Neural cell (in vitro differentiated cells): Measurements from ENCODE around the gene DIDO1.

Experiments
- EP300 ChIP-seq: fragments of 450-650 bp; conservative IDR thresholded peaks from 2 replicates; pipeline ENCODE4 v1.6.1; 2014; ENCODE audit warnings: antibody characterized with exemption, mild to moderate bottlenecking, moderate library complexity; ENCODE audit not compliant: poor library complexity, severe bottlenecking
- EZH2 ChIP-seq: fragments of 200-600, 300-800 bp; shearing (Covaris generic), sonication (generic); IDR thresholded peaks from 2 replicates; pipeline ENCODE4 v1.6.1; 2014; ENCODE audit warnings: antibody characterized with exemption, low read length, borderline replicate concordance, mild to moderate bottlenecking; ENCODE audit not compliant: insufficient read depth, poor library complexity, severe bottlenecking
- MXI1 ChIP-seq: fragments of 450-650 bp; conservative IDR thresholded peaks from 2 replicates; pipeline ENCODE4 v1.6.1; 2014; ENCODE audit warnings: antibody characterized with exemption, mild to moderate bottlenecking; ENCODE audit not compliant: poor library complexity, severe bottlenecking
- POLR2AphosphoS5 ChIP-seq: IDR thresholded peaks from 2 replicates; pipeline ENCODE4 v1.6.1; 2012
- RAD21 ChIP-seq: fragments of 450-650 bp; conservative IDR thresholded peaks from 2 replicates; pipeline ENCODE4 v1.6.1; 2014; ENCODE audit warnings: antibody characterized with exemption, mild to moderate bottlenecking, moderate library complexity
- SMC3 ChIP-seq: fragments of 450-650 bp; conservative IDR thresholded peaks from 2 replicates; pipeline ENCODE4 v1.6.1; 2014; ENCODE audit warnings: antibody characterized with exemption, mild to moderate bottlenecking, moderate library complexity; ENCODE audit not compliant: poor library complexity
- TAF1 ChIP-seq: IDR thresholded peaks from 2 replicates; pipeline ENCODE4 v1.6.1; 2012; ENCODE audit warnings: low read depth
- TF ChIP-seq, protein P1 (sequence below): fragments of 450-650 bp; IDR thresholded peaks from 2 replicates; pipeline ENCODE4 v1.5.1; 2014; ENCODE audit warnings: antibody characterized with exemption, mild to moderate bottlenecking, moderate library complexity; ENCODE audit not compliant: poor library complexity, severe bottlenecking

DNA sequence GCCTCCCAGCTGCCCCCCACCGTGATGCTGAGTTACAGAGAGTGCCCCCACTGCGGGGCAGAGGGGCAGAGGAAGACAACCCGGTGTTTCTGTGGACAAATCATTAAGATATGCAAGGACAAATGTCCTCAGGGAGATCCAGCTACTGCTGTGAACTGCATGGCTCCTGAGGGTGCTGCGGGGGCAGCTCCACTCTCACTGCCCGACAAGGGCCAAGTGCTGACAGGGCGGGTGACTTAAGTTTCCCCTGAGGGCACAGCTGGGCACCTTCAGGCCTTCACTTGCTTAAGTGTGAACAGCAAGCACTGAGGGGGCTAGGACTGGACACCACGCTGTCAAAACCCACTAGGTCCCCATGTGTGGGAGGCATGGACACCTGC lies 38.5 kb downstream of the DIDO1 start:
- TF ChIP-seq POLR2AphosphoS5 (no peak), TAF1 (no peak), EZH2 (no peak), SMC3 (no peak), RAD21 (no peak), EP300 (no peak), MXI1 (no peak)
- TF ChIP-seq, protein P1, sequence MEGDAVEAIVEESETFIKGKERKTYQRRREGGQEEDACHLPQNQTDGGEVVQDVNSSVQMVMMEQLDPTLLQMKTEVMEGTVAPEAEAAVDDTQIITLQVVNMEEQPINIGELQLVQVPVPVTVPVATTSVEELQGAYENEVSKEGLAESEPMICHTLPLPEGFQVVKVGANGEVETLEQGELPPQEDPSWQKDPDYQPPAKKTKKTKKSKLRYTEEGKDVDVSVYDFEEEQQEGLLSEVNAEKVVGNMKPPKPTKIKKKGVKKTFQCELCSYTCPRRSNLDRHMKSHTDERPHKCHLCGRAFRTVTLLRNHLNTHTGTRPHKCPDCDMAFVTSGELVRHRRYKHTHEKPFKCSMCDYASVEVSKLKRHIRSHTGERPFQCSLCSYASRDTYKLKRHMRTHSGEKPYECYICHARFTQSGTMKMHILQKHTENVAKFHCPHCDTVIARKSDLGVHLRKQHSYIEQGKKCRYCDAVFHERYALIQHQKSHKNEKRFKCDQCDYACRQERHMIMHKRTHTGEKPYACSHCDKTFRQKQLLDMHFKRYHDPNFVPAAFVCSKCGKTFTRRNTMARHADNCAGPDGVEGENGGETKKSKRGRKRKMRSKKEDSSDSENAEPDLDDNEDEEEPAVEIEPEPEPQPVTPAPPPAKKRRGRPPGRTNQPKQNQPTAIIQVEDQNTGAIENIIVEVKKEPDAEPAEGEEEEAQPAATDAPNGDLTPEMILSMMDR, result no peak
